Stimulated activated CD8-positive, alpha-beta memory T cell treated with anti-CD3 and anti-CD28 coated beads, Interleukin-4, amount 100 ng/mL, for 4 hours (primary cell): ENCODE results near the gene PRKAG2.

Experiments
- DNase-seq, 2 donors: peaks; one replicate each; pipeline ENCODE4 v3.0.0-alpha.2; 2020; ENCODE audit warnings: low read depth in 2 of 2, low spot score in 1 of 2

PRKAG2 gene

DNA sequence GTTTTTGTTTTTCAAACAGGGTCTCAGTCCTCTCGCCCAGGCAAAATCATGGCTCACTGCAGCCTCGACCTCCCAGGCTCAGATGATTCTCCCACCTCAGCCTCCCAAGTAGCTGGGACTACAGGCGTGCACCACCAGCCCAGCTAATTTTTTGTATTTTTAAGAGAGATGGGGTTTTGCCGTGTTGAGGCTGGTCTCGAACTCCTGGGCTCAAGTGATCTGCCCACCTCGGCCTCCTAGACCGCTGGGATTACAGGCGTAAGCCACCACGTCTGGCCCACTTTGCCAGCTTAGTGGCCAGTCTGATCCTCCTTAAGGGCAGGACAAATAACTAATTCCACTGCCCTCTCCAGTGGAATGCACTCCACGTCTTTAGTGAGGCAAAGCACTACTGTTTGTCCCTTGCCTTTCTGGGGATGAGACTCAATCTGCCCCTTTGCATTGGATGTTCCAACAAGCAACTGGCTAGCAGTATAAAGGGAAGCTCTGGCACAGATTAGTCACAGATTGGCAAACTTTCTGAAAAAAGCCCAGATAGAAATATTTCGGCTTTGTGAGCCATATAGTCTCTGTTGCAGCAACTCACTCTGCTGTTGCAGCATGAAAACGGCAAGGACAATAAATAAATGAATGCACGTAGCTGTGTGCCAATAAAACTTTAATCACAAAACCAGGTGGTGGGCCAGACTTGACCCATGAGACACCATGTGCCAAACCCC is 213.4 kb downstream of the PRKAG2 start:
- no peak for DNase-seq

DNA sequence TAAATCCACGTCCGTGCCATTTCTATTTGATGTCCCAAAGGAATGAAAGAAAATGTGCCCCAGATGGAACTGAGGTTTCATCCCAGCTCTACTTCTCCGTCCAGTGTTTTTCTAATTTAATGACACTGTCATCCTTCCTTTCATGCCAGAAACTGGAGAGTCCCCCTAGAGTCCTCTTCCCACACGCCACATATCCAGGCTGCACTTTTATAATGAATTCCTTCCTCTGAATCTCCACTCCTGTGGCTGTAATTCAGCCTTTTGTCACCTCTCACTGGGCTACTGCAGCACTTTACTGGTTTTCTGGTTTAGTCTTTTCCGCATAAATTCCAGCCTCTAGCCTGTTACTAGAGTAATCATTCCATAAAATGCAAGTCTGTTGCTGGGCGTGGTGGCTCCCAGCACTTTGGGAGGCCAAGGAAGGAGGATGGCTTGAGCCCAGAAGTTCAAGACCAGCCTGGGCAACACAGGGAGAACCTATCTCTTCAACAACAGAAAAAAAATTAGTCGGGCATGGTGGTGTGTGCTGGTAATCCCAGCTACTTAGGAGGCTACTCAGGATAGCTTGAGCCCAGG is 214.6 kb downstream of the PRKAG2 start:
- no peak for DNase-seq

DNA sequence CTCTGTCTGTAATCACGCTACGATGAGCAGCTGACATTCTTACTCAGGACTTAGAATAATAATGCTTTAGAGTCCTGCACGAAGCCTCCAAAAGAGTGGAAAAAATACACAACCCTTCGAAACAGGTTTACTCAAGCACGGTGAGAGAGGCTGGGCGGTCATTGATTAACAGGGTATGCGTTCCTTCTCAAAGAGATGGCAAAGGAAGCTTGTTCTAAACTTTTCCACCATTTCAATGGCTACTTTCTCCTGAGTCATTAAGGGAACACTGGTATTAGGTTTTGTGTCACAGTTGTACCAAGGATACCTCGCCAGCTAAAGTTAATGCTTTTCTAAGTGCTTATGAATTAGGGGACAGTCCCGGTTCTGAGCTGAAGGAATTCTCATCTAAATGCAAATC is 215.3 kb downstream of the PRKAG2 start:
- no peak for DNase-seq

DNA sequence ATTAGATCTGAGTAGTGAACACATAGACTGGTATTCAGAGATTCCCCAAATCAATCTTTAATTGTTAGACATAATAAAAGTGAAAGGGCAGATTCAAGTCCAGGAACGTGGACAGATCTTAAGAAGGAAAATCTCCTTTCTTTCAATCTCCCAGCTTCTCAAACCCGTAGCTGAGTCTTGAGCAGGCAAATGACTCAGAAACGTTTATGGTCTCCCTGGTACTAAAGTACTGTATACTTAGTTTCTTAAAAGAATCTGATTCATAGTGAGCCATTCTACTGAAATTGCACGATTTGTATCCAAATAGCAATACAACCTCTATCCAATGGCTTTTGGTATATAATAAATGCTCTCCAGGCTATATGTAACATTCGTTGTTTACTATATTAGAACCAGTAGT is 216.8 kb downstream of the PRKAG2 start:
- no peak for DNase-seq

DNA sequence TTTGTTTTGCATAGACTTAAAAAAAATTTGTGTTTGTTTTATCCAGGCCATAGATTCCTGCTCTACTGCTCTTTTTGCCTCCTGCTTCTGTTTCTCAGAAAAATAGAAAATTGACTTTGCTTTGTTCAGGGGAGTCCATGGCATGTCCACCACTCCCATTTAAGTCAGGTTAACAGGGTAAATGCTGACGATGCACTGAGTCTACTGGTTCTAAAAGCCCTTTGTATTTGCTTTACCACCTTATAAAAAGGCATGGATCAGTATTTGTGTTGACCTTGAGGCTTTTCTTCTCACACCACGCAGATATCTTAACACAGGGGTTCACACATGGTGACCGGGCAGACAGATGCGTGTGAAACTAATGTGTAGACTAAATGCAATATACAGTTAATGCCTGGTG is 217.7 kb downstream of the PRKAG2 start:
- no peak for DNase-seq

DNA sequence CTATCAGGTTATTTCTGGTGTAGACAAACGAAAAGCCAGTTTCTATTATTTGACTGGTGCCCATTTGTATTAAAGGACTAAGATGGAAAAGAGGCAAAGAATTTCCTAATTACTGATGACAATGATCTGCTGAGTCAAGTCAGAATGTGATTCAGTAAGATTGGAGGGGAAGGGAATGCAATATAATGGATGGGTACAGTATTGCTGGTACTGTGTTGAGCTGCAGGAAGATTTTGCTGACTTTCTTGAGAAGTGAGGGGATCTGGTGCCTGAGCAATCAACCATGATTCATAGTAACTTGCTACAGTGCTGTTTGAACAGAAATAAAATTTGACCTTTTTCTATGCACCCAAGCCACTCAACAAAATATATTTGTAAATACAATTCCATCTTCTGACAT is 218.1 kb downstream of the PRKAG2 start:
- DNase-seq: no peak

DNA sequence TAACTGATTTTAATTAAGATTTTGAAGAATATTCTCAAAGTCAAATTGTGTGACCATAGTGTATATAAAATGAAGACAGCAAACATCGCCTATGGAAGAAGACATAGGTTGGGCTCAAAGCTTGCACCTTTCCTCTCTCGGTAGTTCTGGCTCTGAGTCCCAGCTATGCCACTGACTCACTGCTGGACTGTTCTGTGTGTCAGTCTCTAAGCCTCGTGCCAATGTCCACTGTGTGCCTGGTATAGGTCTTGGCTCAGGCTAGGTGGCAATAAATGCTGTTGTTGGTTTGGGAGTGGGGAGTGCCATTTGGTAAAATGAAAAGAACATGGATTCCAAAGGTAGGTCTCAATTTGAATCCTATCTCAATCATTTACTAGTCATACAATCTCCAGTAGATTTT is 219.7 kb downstream of the PRKAG2 start:
- no peak for DNase-seq

DNA sequence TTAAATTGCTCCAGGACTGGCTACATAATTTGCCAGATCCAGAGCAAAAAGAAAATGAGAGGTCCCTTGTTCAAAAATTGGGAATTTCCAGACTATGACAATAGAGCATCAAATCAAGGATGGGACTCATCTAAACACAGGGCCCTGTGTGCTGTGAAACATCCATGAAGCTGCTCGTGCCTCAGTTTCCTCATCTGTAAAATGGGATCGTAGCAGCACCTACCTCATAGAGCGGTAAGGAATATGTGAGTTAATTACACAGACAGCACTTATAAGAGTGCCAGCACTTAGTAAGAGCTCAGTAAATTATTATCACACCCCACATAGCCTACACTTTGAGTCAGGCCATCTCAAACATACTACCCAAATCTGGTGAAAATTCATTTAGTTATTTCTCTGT is 221.4 kb downstream of the PRKAG2 start:
- no peak for DNase-seq

DNA sequence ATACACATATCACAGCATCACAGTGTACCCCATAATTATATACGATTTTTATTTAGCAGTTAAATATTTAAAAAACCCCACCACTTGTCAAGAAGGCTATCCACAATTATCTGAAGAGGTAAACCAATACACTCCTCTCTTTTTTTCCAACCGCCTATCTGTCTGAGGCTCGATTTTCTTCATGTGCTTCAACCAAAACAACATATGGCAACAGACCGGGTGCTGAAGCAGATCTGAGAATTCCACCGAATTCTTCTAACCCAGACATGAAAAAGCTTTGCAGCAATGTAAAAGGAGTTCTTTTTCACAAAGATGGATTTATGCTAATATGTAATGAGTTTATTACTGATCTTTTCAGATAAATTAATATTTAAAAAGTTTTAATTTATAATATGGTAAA is 224.8 kb downstream of the PRKAG2 start:
- DNase-seq: no peak

DNA sequence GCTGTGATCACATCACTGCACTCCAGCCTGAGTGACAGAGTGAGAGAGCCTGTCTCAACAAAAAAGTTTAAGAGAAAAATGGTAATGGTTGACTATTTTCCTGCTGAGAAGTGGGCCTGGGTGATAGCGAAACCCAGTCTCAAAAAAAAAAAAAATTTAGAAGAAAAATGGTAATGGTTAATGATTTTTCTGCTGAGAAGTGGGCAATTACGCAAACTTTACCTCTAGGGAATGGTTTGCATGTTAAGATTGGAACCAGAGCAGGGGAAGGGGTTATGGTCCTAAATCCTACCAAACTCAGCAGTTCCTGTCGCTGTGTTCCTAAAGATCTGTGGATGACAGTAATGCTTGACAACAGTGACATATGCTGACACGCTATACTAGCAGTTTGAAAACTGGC is 226.8 kb downstream of the PRKAG2 start:
- DNase-seq: no peak

DNA sequence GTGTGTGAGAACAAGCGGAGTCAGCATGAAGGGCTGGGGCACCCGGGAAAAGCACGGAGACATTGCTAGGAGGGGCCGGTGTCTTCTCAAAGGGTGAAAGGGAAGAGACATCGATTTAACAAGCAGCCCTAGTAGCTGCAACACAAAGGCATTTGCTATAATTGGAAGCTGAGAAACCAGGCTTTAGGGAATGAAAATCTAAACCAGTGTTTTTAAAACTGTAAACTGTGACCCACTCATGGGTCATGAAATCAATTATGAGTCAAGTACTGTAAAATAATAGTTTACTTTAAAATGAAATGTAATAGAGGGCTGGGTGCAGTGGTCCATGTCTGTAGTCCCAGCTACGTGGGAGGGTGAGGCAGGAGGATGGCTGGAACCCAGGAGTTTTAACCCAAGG is 228.5 kb downstream of the PRKAG2 start:
- no peak for DNase-seq

DNA sequence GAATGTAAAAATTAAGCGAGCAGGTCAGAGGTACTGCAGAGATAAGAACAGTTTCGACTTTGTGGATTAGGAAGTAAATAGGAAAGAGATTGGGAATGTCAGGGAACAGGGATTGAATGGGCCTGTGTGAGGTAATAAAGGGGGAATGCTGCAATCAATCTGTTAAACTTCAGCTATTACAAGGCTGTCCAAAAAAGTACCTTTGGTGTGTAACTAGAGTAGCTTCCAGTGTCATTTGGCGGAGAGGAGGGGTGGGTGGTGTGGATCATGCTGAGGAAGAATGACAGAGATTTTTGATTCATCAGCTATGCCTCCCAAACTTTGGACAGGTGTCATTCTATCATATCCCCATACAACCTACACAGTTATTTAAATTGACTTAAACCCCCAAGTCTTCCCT is 229.0 kb downstream of the PRKAG2 start:
- no peak for DNase-seq

DNA sequence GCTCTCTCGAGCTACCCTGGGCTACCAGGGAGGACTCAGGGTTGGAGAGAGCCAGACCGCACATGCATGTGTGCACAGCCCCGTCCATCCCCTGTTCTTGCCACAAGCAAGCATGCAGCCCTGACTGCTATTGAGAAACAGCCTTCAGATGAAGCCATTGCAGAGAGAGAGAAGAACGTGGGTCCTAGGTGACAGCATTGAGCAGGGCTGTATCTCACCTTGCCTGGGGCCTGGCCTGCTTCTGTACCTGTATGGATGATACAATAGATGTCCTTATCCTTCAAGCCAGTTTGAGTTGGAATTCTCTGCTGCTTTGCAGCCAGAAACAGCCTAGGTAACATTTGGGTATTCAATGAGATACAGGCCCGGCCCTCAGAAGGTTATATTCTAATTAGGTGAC is 229.9 kb downstream of the PRKAG2 start:
- DNase-seq: no peak

DNA sequence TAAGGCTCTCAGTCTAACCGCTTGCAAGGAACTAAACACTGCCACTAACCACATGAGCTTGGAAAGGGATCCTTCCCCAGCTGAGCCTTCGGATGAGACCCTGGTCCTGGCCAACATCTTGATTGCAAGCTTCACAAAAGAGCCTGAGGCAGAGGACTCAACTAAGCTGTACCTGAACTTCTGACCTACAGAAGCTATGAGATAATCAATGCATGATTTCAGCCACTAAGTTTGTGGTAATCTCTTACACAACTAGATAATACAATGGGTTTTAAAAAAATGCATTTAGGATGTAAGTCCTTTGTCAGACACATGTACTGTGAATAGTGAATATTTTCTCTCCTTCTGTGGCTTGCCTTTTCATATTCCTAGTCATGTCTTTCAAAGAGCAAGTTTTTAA is 231.6 kb downstream of the PRKAG2 start:
- no peak for DNase-seq

DNA sequence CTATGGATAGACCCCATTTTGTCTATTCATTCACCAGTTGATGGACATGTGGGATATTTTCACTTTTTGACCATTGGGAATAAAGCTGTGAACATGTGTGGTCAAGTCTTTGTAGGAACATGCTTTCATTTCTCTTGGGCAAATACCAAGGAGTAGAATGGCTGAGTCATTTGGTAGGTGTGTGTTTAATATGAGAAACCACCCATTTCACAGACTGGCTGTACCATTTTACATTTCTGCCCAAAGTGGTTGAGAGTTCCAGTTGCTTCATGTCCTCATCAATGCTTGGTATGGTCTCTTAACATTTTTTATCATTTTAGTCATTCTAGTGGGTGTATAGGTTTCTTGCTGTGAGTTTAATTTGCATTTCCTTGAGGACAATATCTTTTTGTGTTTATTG is 232.4 kb downstream of the PRKAG2 start:
- no peak for DNase-seq

DNA sequence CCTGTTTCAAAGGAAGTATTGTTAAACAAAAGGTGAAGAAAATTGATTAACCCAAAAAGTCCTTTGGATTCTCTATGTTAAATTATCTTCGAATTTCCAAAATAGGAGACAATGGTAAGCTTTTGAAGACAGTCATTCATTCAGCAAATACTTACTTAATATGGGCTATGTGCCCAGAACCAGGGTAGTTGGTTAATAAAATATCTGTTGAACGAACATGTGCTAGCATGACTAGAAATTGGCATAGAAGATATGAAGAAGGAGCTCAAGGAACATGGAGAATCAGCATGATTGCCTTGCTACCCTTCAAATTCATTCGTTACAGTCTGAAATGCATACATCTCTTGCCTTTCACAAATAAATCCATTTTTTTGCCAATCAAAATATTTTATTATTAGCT is 234.2 kb downstream of the PRKAG2 start:
- no peak for DNase-seq

DNA sequence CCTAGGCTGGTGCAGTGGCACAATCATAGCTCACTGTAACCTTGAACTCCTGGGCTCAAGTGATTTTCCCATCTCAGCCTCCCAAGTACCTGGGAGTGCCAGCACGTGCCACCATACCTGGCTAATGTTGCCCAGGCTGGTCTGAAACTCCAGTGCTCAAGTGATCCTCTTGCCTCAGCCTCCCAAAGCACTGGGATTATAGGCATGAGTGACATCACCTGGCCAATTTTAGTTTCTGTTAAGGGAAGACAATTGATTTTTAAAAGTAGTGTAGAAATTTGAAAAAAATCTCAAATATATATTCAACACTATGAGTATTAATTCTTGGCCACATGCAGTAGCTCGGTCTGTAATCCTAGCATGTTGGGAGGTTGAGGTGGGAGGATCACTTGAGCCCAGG is 235.3 kb downstream of the PRKAG2 start:
- DNase-seq: no peak

DNA sequence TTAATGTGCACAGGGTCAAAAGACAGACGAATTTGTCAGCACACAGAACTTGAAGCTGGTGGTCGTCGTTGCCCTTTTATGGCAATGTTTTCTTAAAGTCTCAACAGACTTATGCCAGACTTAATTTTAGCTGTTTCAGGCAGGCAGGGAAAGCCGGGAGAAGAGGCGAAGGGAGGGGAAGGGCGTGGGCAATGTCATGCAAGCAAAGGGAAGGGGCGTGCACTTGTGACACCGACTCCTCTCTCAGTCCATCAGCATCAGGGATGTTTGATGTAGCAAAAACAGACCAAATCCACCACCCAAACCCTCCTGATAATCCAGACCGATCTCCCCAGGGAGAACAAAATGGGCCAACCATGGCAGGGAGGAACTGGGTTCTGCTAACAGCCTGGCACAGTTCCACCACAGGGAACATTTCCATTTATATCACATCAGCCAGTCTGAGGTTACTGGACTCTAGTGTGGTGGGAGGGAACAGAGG is 239.1 kb downstream of the PRKAG2 start:
- DNase-seq: no peak

DNA sequence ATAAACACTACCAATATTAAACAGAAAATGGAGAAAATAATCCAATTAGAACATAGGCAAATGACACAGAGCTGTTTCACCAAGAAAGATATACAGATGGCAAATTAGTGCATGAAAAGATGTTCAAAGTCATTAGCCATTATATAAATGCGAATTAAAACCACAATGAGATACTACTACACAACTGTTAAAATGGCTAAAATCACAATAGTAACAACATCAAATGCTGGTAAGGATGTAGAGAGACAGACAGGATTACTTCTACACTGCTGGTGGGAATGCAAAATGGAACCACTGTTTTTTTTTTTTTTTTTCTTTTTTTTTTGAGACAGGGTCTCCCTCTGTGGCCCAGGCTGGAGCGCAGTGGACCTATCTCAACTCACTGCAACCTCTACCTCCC is 242.3 kb downstream of the PRKAG2 start:
- DNase-seq: no peak

DNA sequence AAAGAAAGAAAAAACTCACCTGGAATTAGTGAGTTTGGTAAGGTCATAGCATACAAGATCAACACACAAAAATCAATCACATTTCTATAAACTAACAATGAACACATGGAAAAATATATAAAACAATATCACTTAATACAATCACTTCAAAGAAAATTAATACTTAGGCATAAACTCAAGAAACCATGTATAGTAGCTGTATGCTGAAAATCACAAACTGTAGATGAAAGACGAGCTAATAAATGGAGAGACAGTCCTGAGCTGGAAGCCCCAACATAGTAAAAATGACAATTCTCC is 243.5 kb downstream of the PRKAG2 start:
- no peak for DNase-seq

DNA sequence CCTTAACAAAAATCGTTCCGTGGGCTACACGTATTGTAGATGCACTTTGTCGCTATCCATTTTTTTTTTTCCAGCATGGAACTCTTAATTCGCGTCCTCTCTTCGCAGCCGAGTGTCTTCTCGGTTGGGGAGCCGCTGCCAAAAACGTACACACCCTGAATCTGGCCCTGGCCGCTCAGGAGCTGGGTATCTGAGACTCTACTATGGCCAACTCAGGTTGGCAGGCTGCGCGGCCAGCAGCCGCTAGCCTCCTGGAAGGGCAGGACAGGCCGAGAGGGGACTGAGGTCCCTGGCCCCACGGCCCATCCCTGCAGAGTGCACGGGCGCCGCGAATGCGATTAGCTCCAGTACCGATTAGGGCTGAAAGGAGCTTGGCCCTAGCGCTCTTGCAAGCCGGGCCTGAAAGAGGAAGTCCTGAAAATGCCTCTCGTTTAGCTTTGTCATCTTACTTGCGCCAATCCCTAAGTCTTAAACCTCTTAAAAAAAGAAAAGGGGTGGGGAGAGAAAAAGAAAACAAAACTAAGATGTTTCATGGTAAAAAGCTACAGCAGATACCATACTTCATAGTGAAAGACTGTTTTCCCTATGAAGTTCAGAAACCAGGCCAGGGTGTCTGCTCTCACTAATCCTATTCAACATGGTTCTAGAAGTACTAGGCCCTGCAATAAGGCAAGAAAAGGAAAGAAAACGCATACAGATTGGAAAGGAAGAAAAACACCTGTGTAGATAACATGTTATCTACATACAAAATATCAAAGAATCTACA is 244.0 kb downstream of the PRKAG2 start:
- DNase-seq: peak; percentile 6 to 13

DNA sequence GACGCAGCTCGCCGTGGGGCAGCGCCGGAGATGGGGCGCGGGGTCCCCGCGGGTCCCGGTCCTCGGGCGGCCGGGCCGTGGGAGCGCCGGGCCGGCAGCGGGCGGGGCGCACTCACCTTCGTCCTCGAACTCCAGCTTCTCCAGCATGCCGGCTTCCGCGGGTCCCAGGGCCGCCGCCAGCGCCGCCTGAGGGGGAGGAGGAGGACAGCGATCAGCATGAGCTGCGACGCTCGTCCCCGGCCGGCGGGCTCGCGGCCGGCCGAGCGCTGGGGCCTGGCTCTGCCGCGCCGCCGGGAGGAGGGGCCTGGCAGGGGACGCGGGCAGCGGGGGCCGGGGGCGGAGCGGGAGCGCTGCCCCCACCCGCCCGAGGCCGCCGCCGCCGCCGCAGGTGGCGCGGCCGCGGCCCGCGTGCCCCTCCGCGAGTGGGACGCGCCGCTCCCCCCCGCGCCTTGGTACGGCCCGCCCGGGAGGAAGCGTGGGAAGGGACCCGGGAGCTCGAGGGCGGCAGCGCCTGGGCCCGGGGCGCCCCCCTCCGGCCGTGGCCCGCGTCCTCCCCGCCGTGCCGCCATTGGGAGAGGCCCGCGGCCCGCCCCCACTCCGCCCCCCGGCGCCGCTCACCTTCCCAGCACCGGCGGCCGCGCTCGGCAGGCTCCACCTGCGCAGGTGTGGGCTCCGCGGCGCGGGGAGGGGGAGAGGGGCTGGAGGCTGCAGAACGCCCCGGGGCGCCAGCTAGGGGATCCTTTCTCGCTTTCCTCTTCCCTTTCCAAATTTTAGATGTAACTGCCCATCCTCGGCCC is 244.8 kb downstream of the PRKAG2 start:
- DNase-seq: peak; percentile 77 to 86
